WERI-Rb-1 (cell line): ENCODE measurements around the gene HABP4.
"Not testable (repeated sequence)": the region's sequence is repeated elsewhere in the genome, so short reads cannot be mapped to it uniquely, and the experiment has no call there.

Source experiments
- DNase-seq: peaks from one replicate; pipeline ENCODE4 v3.0.0-alpha.2; 2020
- H3K27ac ChIP-seq: fragments of 250-450 bp; sonication (Bioruptor Pico); 2 replicates; pipeline ENCODE4 v1.5.1; 2020; ENCODE audit warnings: mild to moderate bottlenecking, moderate library complexity
- H3K27me3 ChIP-seq: fragments of 250-450 bp; sonication (Bioruptor Pico); 2 replicates; pipeline ENCODE4 v1.5.1; 2021; ENCODE audit warnings: mild to moderate bottlenecking, low read depth, moderate library complexity; ENCODE audit not compliant: insufficient read depth, severe bottlenecking
- H3K36me3 ChIP-seq: fragments of 250-450 bp; sonication (Bioruptor Pico); 2 replicates; pipeline ENCODE4 v1.5.1; 2020; ENCODE audit warnings: mild to moderate bottlenecking, moderate library complexity
- H3K4me3 ChIP-seq: 2 replicates; pipeline ENCODE4 v1.5.1; 2011; ENCODE audit warnings: low read depth, mild to moderate bottlenecking, control low read depth, low read length
- H3K9me3 ChIP-seq: fragments of 250-450 bp; sonication (Bioruptor Pico); 2 replicates; pipeline ENCODE4 v1.5.1; 2021; ENCODE audit warnings: mild to moderate bottlenecking, moderate library complexity; ENCODE audit not compliant: severe bottlenecking
- CTCF ChIP-seq: IDR thresholded peaks from 2 replicates; pipeline ENCODE4 v1.5.1; 2011; ENCODE audit warnings: low read depth, mild to moderate bottlenecking, control low read depth, inconsistent platforms, low read length

Gene HABP4

GRCh38 chr9:96501633-96502538, 51.9 kb downstream of the HABP4 start:
- no peak for TF ChIP-seq CTCF
- no peak overlapping the region for H3K27ac ChIP-seq
- H3K27me3 ChIP-seq, result no peaks in the 10 kb centered on the region
- no peak overlapping the region for H3K4me3 ChIP-seq
- no peaks in the 10 kb centered on the region for H3K36me3 ChIP-seq
- H3K9me3 ChIP-seq, result no peaks in the 10 kb centered on the region
- DNase-seq, result no peak

- no peak overlapping the region for H3K27ac ChIP-seq
- TF ChIP-seq CTCF, result no peak
- H3K27me3 ChIP-seq, result no peaks in the 10 kb centered on the region
- H3K9me3 ChIP-seq, result no peaks in the 10 kb centered on the region
- no peak overlapping the region for H3K4me3 ChIP-seq
- H3K36me3 ChIP-seq, result no peaks in the 10 kb centered on the region
- DNase-seq, result no peak
Measured at GRCh38 chr9:96502539-96503373, 52.8 kb downstream of the HABP4 start.

GRCh38 chr9:96503374-96503748, 53.4 kb downstream of the HABP4 start:
- not testable (repeated sequence) for H3K27me3 ChIP-seq, DNase-seq, H3K27ac ChIP-seq, H3K9me3 ChIP-seq, H3K4me3 ChIP-seq, H3K36me3 ChIP-seq

- Histone ChIP-seq H3K4me3 (no peak overlapping the region), H3K27ac (no peak overlapping the region), H3K36me3 (no peaks in the 10 kb centered on the region), H3K9me3 (no peaks in the 10 kb centered on the region), H3K27me3 (no peaks in the 10 kb centered on the region)
- TF ChIP-seq CTCF, result no peak
- no peak for DNase-seq
Measured at GRCh38 chr9:96503918-96504317, 53.9 kb downstream of the HABP4 start.

GRCh38 chr9:96505316-96505991, 55.5 kb downstream of the HABP4 start:
- Histone ChIP-seq H3K9me3 (no peaks in the 10 kb centered on the region), H3K36me3 (no peaks in the 10 kb centered on the region), H3K27ac (no peak overlapping the region), H3K27me3 (no peaks in the 10 kb centered on the region), H3K4me3 (no peak overlapping the region)
- TF ChIP-seq CTCF, result no peak
- DNase-seq, result no peak
